ENCODE measurements around the gene LCP1. TPM values are rescaled to one million over a fixed set of nuclear protein-coding genes. Genes with fewer than 3 reads are reported as not detected.
A peak's percentile ranks its signal among the peaks of the same experiment; 100 is the strongest.

LCP1 gene
- total and polyA plus RNA-seq, 5 experiments from 2014 or later: 391 to 1,034 (median 834) TPM

- POLR2A ChIA-PET: no interaction called here
- Mint-ChIP-seq H3K27me3 (no peaks in the 10 kb centered on the region), H3K36me3 (peaks cover 5 to 97% (median 33%) of the 10 kb centered on the region in 3 donors), H3K4me1 (peaks cover 11 to 24% (median 20%) of the 10 kb centered on the region in 4 donors), H3K27ac (peak overlapping the region; percentile 70 to 94 (median 84)), H3K4me3 (no peak overlapping the region), H3K9me3 (no peaks in the 10 kb centered on the region)
- DNase-seq: no peak
- no peak for ATAC-seq
Measured at GRCh38 chr13:46136688-46137087, 45.3 kb downstream of the LCP1 start.

GRCh38 chr13:46134961-46135522 is 46.9 kb downstream of the LCP1 start:
- POLR2A ChIA-PET: interaction anchor here (0.6 to 0.7 kb wide), 3 partner anchors 11 to 730 kb away, joined by 3 to 8 read pairs (median 3); no protein-coding TSS in a partner anchor
- ATAC-seq (no peak), DNase-seq (no peak)
- peaks cover 9 to 20% (median 14%) of the 10 kb centered on the region in 4 donors for H3K4me1 Mint-ChIP-seq
- H3K27ac Mint-ChIP-seq: peak overlapping the region; percentile 72 to 94 (median 84)
- no peaks in the 10 kb centered on the region for H3K9me3 Mint-ChIP-seq
- H3K27me3 Mint-ChIP-seq: no peaks in the 10 kb centered on the region
- H3K36me3 Mint-ChIP-seq: peaks cover 5 to 96% (median 26%) of the 10 kb centered on the region in 3 donors
- H3K4me3 Mint-ChIP-seq: no peak overlapping the region

- ATAC-seq (no peak), DNase-seq (no peak)
- H3K27me3 Mint-ChIP-seq: no peaks in the 10 kb centered on the region
- H3K9me3 Mint-ChIP-seq: no peaks in the 10 kb centered on the region
- H3K4me1 Mint-ChIP-seq: peaks cover 8 to 18% (median 12%) of the 10 kb centered on the region in 4 donors
- peaks cover 5 to 97% (median 23%) of the 10 kb centered on the region in 3 donors for H3K36me3 Mint-ChIP-seq
- peak overlapping the region; percentile 1 to 84 (median 78) for H3K27ac Mint-ChIP-seq
- POLR2A ChIA-PET: interaction anchor here (0.7 kb wide), 1 partner anchor 12 kb away, joined by 3 read pairs; no protein-coding TSS in a partner anchor
- no peak overlapping the region for H3K4me3 Mint-ChIP-seq
Measured at GRCh38 chr13:46134494-46134893, 47.5 kb downstream of the LCP1 start.

- POLR2A ChIA-PET: no interaction called here
- H3K36me3 Mint-ChIP-seq: peaks cover 5 to 98% (median 23%) of the 10 kb centered on the region in 3 donors
- H3K4me1 Mint-ChIP-seq: peaks cover 8 to 21% (median 11%) of the 10 kb centered on the region in 4 donors
- no peaks in the 10 kb centered on the region for H3K9me3 Mint-ChIP-seq
- no peak overlapping the region for H3K4me3 Mint-ChIP-seq
- DNase-seq (no peak), ATAC-seq (no peak)
- peak overlapping the region; percentile 23 to 87 (median 70) for H3K27ac Mint-ChIP-seq
- no peaks in the 10 kb centered on the region for H3K27me3 Mint-ChIP-seq
Measured at GRCh38 chr13:46132109-46132508, 49.9 kb downstream of the LCP1 start.

GRCh38 chr13:46131705-46132104 is 50.3 kb downstream of the LCP1 start:
- ATAC-seq: no peak
- Mint-ChIP-seq H3K4me1 (peaks cover 8 to 18% (median 13%) of the 10 kb centered on the region in 4 donors), H3K27me3 (no peaks in the 10 kb centered on the region), H3K9me3 (no peaks in the 10 kb centered on the region), H3K36me3 (peaks cover 5 to 98% (median 25%) of the 10 kb centered on the region in 3 donors), H3K4me3 (no peak overlapping the region), H3K27ac (peak overlapping the region in 9 of 10 donors; percentile 23 to 84 (median 69))
- no peak for DNase-seq
- POLR2A ChIA-PET: no interaction called here

- H3K36me3 Mint-ChIP-seq: peaks cover 0 to 92% (median 22%) of the 10 kb centered on the region in 3 donors
- H3K27ac Mint-ChIP-seq: peak overlapping the region; percentile 1 to 84 (median 69)
- no peak overlapping the region for H3K4me3 Mint-ChIP-seq
- DNase-seq: no peak
- no peaks in the 10 kb centered on the region for H3K9me3 Mint-ChIP-seq
- no peaks in the 10 kb centered on the region for H3K27me3 Mint-ChIP-seq
- POLR2A ChIA-PET: interaction anchor here (0.7 kb wide), 1 partner anchor 165 kb away, joined by 3 read pairs; no protein-coding TSS in a partner anchor
- no peak for ATAC-seq
- peaks cover 12 to 26% (median 20%) of the 10 kb centered on the region in 4 donors for H3K4me1 Mint-ChIP-seq
Measured at GRCh38 chr13:46129955-46130618, 51.9 kb downstream of the LCP1 start.

GRCh38 chr13:46129124-46129523 is 52.9 kb downstream of the LCP1 start:
- Mint-ChIP-seq H3K36me3 (peaks cover 0 to 82% (median 22%) of the 10 kb centered on the region in 3 donors), H3K27ac (peak overlapping the region in 9 of 10 donors; percentile 25 to 78 (median 60)), H3K4me1 (peaks cover 18 to 36% (median 30%) of the 10 kb centered on the region in 4 donors), H3K4me3 (no peak overlapping the region), H3K27me3 (no peaks in the 10 kb centered on the region), H3K9me3 (no peaks in the 10 kb centered on the region)
- ATAC-seq: no peak
- POLR2A ChIA-PET: interaction anchor here (1.2 kb wide), 1 partner anchor 39 kb away, joined by 3 read pairs; no protein-coding TSS in a partner anchor
- DNase-seq: no peak

GRCh38 chr13:46127358-46128023 is 54.5 kb downstream of the LCP1 start:
- no peak for ATAC-seq
- Mint-ChIP-seq H3K27ac (peak overlapping the region in 9 of 10 donors; percentile 34 to 89 (median 75)), H3K4me1 (peaks cover 21 to 45% (median 43%) of the 10 kb centered on the region in 4 donors), H3K9me3 (no peaks in the 10 kb centered on the region), H3K36me3 (peaks cover 0 to 67% (median 13%) of the 10 kb centered on the region in 3 donors), H3K27me3 (no peaks in the 10 kb centered on the region), H3K4me3 (no peak overlapping the region)
- no peak for DNase-seq
- POLR2A ChIA-PET: interaction anchor here (1.2 kb wide), 1 partner anchor 41 kb away, joined by 3 read pairs; no protein-coding TSS in a partner anchor

GRCh38 chr13:46126552-46127357 is 55.2 kb downstream of the LCP1 start:
- POLR2A ChIA-PET: interaction anchor here (0.7 to 0.8 kb wide), 3 partner anchors 42 to 76 kb away, joined by 3 read pairs; no protein-coding TSS in a partner anchor
- Mint-ChIP-seq H3K36me3 (peaks cover 0 to 60% (median 12%) of the 10 kb centered on the region in 3 donors), H3K27me3 (no peaks in the 10 kb centered on the region), H3K27ac (peak overlapping the region; percentile 54 to 89 (median 84)), H3K9me3 (no peaks in the 10 kb centered on the region), H3K4me3 (peak overlapping the region in 1 of 10 donors; percentile 29), H3K4me1 (peaks cover 23 to 50% (median 44%) of the 10 kb centered on the region in 4 donors)
- DNase-seq (peak; percentile 47 to 79 (median 61)), ATAC-seq (peak; percentile 90 to 94)

- no peak for DNase-seq
- ATAC-seq: peak; percentile 9 to 14
- H3K27ac Mint-ChIP-seq: peak overlapping the region; percentile 54 to 95 (median 84)
- peak overlapping the region in 5 of 10 donors; percentile 29 to 62 (median 58) for H3K4me3 Mint-ChIP-seq
- no peaks in the 10 kb centered on the region for H3K27me3 Mint-ChIP-seq
- H3K4me1 Mint-ChIP-seq: peaks cover 28 to 57% (median 49%) of the 10 kb centered on the region in 4 donors
- H3K9me3 Mint-ChIP-seq: no peaks in the 10 kb centered on the region
- peaks cover 0 to 53% (median 12%) of the 10 kb centered on the region in 3 donors for H3K36me3 Mint-ChIP-seq
- POLR2A ChIA-PET: interaction anchor here (0.7 to 1.4 kb wide), 3 partner anchors 43 to 74 kb away, joined by 3 to 4 read pairs (median 3); partner anchors contain the start of gene ZC3H13
Measured at GRCh38 chr13:46126056-46126455, 55.9 kb downstream of the LCP1 start.

- peak in 2 of 10 donors; percentile 20 for DNase-seq
- ATAC-seq: peak; percentile 29 to 36
- Mint-ChIP-seq H3K4me1 (peaks cover 28 to 59% (median 49%) of the 10 kb centered on the region in 4 donors), H3K9me3 (no peaks in the 10 kb centered on the region), H3K4me3 (peak overlapping the region; percentile 16 to 66 (median 57)), H3K27me3 (no peaks in the 10 kb centered on the region), H3K27ac (peak overlapping the region; percentile 54 to 95 (median 84)), H3K36me3 (peaks cover 0 to 45% (median 10%) of the 10 kb centered on the region in 3 donors)
- POLR2A ChIA-PET: interaction anchor here (0.6 to 1.4 kb wide), 3 partner anchors 73 to 188 kb away, joined by 3 to 5 read pairs (median 4); partner anchors contain the start of gene ZC3H13
Measured at GRCh38 chr13:46124967-46125933, 56.7 kb downstream of the LCP1 start.

All from naive thymus-derived CD8-positive, alpha-beta T cell (primary cell).